Measurements from ENCODE around the gene DGKB.

- TF ChIP-seq, protein P1, sequence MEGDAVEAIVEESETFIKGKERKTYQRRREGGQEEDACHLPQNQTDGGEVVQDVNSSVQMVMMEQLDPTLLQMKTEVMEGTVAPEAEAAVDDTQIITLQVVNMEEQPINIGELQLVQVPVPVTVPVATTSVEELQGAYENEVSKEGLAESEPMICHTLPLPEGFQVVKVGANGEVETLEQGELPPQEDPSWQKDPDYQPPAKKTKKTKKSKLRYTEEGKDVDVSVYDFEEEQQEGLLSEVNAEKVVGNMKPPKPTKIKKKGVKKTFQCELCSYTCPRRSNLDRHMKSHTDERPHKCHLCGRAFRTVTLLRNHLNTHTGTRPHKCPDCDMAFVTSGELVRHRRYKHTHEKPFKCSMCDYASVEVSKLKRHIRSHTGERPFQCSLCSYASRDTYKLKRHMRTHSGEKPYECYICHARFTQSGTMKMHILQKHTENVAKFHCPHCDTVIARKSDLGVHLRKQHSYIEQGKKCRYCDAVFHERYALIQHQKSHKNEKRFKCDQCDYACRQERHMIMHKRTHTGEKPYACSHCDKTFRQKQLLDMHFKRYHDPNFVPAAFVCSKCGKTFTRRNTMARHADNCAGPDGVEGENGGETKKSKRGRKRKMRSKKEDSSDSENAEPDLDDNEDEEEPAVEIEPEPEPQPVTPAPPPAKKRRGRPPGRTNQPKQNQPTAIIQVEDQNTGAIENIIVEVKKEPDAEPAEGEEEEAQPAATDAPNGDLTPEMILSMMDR (conservative IDR thresholded peaks at IDR 0.05 in 1 of 2, IDR thresholded peaks at IDR 0.05 in 1 of 2; ENCODE audit: low read depth in 1 of 2, low read length in 2 of 2) = no peak
- no peak for TF ChIP-seq EZH2 (IDR thresholded peaks at IDR 0.05; ENCODE audit: low read length, missing control alignments)
Measured at GRCh38 chr7:14846405-14846804, 56.1 kb downstream of the DGKB start.
